Epithelial cell of esophagus (primary cell): Measurements from ENCODE around the gene ZNF488.

Experiments
- DNase-seq: peaks from one replicate; pipeline ENCODE4 v3.0.0; 2010; ENCODE audit warnings: low read depth
- H3K4me3 ChIP-seq: 2 replicates; pipeline ENCODE4 v1.5.1; 2011; ENCODE audit warnings: mild to moderate bottlenecking, low read length, control low read depth
- CTCF ChIP-seq: IDR thresholded peaks from 2 replicates; pipeline ENCODE4 v1.5.1; 2011; ENCODE audit warnings: low read depth, mild to moderate bottlenecking, low read length, control low read depth, inconsistent platforms; ENCODE audit not compliant: insufficient read depth; ENCODE audit errors: missing control alignments

ZNF488 gene

GRCh38 chr10:47321521-47322195 lies 62.4 kb downstream of the ZNF488 start:
- TF ChIP-seq CTCF: no peak
- DNase-seq: no peak
- no peak overlapping the region for H3K4me3 ChIP-seq

GRCh38 chr10:47320812-47321211 lies 63.3 kb downstream of the ZNF488 start:
- H3K4me3 ChIP-seq: no peak overlapping the region
- no peak for DNase-seq
- TF ChIP-seq CTCF: no peak

GRCh38 chr10:47319784-47320183 lies 64.3 kb downstream of the ZNF488 start:
- no peak for TF ChIP-seq CTCF
- DNase-seq: no peak
- no peak overlapping the region for H3K4me3 ChIP-seq

GRCh38 chr10:47318706-47319105 lies 65.4 kb downstream of the ZNF488 start:
- no peak for DNase-seq
- H3K4me3 ChIP-seq: no peak overlapping the region
- no peak for TF ChIP-seq CTCF

GRCh38 chr10:47317251-47317650 lies 66.8 kb downstream of the ZNF488 start:
- no peak overlapping the region for H3K4me3 ChIP-seq
- no peak for TF ChIP-seq CTCF
- DNase-seq: no peak

GRCh38 chr10:47316131-47316530 lies 68.0 kb downstream of the ZNF488 start:
- no peak overlapping the region for H3K4me3 ChIP-seq
- no peak for DNase-seq
- TF ChIP-seq CTCF: no peak
